HG02588 (cell line): ENCODE measurements around the gene STX3.

Source experiments
- ATAC-seq: cut with Tn5 transposase; IDR thresholded peaks from one replicate; pipeline ENCODE4 v1.9.1; 2021; ENCODE audit warnings: mild to moderate bottlenecking, moderate library complexity; ENCODE audit not compliant: unreplicated experiment

The STX3 gene

GRCh38 chr11:59754859-59755700 is at the start of gene STX3:
STX3 (plus strand) TSS chr11:59755376; CDS start chr11:59755606, 230 bp downstream.
- ATAC-seq = peak; percentile 83

DNA sequence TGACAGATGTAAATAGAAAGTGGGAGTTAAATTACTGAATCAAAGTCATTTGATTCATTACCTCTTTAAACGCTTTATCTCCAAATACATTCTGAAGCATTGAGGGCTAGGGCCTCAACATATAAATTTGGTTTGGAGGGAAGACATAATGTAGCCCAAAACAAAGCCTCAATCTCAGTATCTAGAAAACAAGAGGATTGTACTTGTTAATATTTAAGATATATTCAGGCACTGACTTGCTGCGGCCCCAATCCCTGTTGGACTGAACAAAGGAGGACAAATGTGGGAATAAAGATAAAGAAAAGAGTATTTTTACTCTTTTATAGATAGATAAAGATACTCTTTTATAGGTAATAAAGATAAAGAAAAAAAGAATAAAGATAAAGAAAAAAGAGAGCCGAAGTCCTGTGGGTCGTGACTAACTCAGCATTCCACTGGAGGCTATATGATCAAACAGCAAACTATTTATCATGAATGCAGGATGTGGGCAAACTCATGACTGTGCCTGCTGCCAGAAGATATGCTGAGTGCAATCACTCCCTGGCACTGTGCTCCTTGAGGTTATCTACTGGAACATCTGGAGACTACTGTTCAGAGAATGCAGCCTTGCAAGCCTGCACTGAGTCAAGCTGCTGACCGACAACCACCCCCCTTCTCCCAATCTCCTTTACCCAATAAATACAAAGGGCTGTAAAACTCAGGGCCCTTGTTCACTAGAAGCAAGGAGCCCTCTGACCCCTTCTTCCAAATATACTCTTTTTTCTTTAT is 48.5 kb upstream of the STX3 start:
- ATAC-seq = no peak

DNA sequence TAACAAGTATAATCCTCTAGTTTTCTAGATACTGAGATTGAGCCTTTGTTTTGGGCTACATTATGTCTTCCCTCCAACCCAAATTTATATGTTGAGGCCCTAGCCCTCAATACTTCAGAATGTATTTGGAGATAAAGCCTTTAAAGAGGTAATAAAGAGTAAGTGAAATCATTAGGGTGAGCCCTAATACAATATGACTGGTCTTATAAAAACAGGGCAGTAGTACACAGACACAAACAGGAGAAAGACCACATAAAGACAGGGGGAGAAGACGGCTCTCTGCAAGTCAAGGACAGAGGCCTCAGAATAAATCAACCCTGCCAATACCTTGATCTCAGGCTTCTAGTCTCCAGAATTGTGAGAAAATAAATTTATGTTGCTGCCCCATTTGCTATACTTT is 47.8 kb upstream of the STX3 start:
- no peak for ATAC-seq

GRCh38 chr11:59708537-59708936 is 46.6 kb upstream of the STX3 start:
- no peak for ATAC-seq

DNA sequence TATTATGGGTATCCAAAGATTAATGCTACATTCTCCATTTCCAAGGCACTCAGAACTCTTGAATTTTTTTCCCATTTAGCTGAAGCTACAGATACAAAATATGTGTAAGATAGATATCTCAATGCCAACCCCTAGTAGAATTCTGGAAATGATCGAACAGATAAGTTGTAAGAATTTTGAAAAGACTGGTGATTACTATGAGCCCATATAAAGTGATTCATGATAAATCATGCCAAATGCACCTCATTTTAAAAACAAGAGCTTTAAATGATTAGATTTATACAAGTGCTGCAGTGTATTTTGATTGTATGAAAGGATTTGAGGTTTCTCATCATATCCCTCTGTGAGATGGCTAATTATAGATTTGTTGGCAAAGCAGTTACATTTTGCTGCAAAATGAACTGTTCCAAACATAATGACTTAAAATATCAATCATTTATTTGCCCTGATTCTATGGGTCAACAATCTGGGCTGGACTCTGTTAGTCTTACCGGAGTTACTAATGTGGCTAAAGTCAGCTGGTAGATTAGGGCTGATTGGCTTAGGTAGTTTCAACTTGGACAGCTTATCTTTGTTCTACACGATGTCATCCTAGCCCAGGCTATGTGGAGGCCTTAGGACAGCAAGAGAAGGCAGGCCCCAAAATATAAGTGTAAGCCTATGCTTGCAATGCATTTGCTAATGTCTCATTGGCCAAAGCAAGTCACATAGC is 44.9 kb upstream of the STX3 start:
- ATAC-seq = no peak

DNA sequence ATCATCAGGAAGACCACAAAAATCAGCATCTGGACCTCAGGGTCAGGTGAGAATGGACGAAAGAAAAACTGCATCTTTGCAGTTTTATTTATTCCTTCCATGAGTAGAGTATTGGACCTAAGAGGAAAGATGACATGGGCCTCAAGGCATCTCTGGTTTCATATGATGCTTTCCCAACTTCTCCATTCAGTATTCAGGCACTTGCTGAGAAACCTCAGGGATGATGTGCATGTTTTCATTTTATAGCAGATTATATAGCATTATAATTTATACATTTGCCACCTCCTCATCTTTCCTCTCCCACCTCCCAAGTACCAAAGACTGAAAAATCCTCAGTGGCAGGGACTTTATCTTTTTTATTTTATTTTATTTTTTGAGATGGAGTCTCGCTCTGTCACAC is 41.4 kb upstream of the STX3 start, which contains the start of gene OR10V1:
Gene OR10V1, minus strand, starts transcription at position 101 of the 400 bp plus-strand sequence. Its CDS starts 0 bp downstream, at position 101.
- ATAC-seq = no peak

DNA sequence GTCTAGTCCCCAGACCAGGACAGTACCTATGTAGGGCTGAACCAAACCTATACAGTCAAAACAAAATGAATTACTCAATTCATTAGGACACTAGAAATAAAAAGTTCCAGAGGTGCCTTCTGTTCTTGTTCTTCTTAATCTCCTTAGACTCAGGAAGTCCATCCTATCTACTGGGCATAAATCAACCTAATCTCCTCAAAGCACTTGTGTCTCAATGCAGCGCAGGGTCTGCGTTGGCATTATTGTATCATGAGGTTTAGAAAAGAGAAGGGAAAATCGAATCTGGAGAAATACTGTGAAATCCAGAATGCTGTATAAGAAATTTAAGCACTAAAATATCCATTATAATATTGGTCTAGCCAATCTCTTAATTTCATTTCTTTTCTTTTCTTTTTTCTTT is 39.1 kb upstream of the STX3 start:
- no peak for ATAC-seq

DNA sequence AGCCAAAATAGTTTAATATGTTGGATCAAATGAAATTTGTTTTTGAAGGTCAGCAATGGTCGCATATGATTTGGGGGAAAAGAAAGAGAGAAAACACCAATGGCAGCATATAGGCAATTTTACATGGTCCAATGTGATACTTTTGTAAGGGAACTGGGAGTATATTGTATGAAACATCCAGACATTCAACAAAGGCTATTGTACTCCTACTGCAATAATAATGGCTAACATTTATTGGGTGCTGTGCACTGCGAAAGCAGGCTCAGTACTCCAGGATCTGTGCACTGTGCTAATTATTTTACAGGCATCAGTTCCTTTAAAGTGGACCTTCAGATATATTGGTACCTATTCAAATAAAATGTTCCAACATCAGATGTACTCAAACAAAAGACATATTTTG is 35.6 kb upstream of the STX3 start:
- ATAC-seq = no peak

- no peak for ATAC-seq
These were observed 31.1 kb upstream of the STX3 start for GRCh38 chr11:59724066-59724465.

- no peak for ATAC-seq
These were observed 27.8 kb upstream of the STX3 start for GRCh38 chr11:59727426-59727825.

DNA sequence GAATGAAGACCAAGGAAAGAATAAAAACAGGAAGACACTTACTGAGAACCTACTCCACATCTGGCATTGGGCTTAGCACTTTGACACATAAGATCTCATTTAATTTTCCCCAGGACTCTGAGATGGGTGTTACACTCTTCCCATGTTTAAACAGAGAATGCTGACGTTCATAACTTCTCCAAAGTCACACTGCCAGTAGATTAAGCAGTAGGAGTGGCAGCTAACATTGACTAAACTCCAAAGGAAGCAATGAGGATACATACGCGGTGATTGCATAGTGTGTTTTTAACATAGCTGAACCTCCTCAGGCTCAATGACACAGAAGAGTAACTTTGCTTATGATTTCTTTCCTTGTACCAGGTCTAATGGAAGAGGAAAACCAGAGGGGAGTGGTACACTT is 27.0 kb upstream of the STX3 start:
- ATAC-seq = no peak

DNA sequence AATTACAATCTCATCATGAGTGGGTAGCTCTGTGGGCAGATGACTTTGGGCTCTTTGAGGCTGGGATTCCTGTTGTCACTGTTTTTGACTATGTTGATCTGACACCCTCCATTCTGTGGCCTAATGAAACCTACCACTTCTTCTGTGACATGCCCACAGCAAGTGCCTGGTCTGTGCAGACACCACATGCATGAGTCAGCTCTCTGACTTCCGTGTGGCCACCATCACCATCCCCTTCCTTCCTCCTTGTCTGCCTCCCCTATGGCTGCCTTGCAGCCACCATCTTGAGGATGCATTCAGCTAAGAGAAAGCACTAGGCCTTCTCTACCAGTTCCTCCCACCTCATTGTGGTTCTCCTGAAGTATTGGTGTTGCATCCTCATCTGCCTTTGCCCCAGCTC is 26.3 kb upstream of the STX3 start:
- ATAC-seq = no peak

GRCh38 chr11:59729834-59730233 is 25.3 kb upstream of the STX3 start:
- ATAC-seq = no peak

- no peak for ATAC-seq
These were observed 24.1 kb upstream of the STX3 start for GRCh38 chr11:59730896-59731565.

DNA sequence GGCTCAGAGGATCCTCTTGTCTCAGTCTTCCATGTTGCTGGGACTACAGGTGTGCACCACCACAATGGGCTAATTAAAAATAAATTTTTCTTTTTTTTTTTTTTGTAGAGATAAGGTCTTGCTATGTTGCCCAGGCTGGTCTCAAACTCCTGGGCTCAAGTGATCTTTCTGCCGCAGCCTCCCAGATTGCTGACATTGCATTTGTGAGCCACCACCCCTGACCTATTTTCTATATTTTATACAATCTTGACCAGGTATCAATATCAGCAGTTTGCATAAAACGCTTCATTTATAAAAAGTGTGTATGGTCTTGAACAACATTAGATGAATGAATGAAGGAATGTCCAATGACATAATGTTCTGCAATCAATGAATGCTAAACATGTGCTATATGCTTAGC is 9.1 kb upstream of the STX3 start:
- no peak for ATAC-seq

GRCh38 chr11:59753650-59754493 is 1.3 kb upstream of the STX3 start:
- ATAC-seq = peak; percentile 65

DNA sequence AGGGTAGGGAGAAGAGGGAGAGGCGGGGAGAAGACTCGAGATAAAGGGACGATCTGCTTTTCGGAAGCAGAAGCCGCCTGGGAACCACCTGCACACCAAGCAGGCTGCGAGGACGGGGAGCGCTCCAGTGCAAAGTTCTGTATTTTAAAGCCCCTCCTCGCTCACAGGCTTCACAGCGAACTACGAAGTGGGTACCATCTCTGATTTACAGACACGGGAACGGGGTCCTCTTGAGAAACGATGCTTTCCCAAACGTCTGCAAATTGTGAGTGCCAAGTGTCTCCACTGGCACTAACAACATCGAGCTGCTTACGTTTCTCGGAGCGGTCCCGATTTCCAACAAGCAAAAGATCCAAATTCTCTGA is 700 bp upstream of the STX3 start:
- ATAC-seq = peak; percentile 15

DNA sequence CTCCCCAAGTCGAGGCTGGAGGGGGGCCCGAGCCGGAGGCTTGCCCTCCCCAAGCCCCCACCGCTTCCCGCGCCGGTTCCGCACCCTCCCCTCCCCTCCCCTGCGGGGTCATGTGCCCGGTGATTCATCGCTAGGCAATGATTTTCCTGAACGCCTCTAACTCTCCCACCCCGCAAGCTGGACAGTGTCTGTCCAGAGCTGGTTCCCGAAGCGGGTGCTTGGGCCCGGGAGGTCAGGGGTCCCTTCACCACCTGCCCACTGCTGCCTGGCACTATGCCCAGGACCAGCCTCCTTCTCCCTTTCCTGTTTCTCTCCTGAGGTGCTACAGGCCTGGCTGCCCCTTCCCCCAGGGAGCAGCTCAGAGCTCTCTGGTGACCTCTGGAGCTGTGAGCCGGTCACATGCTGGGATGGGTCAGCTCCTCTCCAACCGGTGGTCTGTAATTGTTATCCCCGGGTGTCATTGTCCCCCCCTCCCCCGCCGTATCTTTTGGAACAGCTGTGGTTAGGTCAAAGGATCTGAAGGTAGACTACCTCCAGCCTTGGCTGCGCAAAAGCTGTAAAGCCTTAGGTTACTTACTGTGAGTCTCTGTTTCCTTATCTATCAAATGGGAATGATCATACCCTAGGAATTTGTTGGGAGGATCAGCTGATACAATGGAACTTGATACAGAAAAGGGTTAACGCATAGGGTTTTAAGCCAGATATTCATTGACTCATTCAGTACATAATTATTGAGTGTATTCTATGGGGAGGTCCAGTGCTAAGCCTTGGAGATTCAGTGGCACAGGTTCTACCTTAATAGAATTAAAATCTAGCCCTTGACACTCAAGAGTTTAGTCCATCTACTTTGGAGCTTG is 753 bp downstream of the STX3 start:
- peak; percentile 7 for ATAC-seq

DNA sequence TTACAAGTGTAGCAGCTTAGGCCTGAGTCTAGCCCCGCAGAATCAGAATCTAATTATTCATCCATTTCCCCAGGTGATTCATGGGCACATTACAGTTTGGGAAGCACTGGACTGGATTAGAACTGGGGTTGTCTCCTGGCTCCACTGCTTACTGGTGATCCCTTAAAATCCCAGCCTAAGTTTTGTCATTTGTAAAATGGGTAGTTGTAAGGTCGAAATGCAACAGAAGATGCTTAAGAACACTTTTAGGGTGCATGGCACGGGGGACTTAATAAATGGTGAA is 1.3 kb downstream of the STX3 start:
- no peak for ATAC-seq
